NB4 (cell line): ENCODE data around the gene INCENP.

ENCODE experiments used
- DNase-seq: peaks from one replicate; pipeline ENCODE4 v3.0.0; 2010; ENCODE audit warnings: low read depth
- H3K4me3 ChIP-seq: one replicate; pipeline ENCODE4 v1.5.1; 2011; ENCODE audit warnings: mild to moderate bottlenecking, low read depth, low read length, moderate library complexity
- MAX ChIP-seq: IDR thresholded peaks from 2 replicates; pipeline ENCODE4 v1.6.1; 2011; ENCODE audit warnings: low read depth, low read length
- MYC ChIP-seq: IDR thresholded peaks from 2 replicates; pipeline ENCODE4 v1.6.1; 2011; ENCODE audit warnings: low read depth, low read length
- POLR2A ChIP-seq: IDR thresholded peaks from 2 replicates; pipeline ENCODE4 v1.6.1; 2011; ENCODE audit warnings: mild to moderate bottlenecking; ENCODE audit not compliant: insufficient read length; ENCODE audit errors: extremely low read depth
- TF ChIP-seq, protein P1 (sequence below): IDR thresholded peaks from one replicate; pipeline ENCODE4 v1.5.1; 2012; ENCODE audit warnings: low read depth, low read length

The INCENP gene

DNA sequence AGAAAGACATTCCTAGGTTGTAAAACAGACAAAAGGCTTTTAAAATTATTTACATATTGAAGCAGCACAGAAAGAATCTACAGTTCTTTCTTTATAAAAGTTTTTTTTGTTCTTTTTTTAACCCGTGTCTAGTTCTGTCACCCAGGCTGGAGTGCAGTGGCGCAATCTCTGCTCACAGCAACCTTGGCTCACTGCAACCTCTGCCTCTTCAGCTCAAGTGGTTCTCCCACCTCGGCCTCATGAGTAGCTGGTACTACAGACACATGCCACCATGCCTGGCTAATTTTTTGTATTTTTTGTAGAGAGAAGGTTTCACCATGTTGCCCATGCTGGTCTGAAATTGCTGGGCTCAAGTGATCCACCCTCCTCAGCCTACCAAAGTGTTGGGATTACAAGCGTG is 3.8 kb upstream of the INCENP start:
- no peak for DNase-seq
- TF ChIP-seq MAX (no peak), MYC (no peak), POLR2A (no peak)
- TF ChIP-seq, protein P1, sequence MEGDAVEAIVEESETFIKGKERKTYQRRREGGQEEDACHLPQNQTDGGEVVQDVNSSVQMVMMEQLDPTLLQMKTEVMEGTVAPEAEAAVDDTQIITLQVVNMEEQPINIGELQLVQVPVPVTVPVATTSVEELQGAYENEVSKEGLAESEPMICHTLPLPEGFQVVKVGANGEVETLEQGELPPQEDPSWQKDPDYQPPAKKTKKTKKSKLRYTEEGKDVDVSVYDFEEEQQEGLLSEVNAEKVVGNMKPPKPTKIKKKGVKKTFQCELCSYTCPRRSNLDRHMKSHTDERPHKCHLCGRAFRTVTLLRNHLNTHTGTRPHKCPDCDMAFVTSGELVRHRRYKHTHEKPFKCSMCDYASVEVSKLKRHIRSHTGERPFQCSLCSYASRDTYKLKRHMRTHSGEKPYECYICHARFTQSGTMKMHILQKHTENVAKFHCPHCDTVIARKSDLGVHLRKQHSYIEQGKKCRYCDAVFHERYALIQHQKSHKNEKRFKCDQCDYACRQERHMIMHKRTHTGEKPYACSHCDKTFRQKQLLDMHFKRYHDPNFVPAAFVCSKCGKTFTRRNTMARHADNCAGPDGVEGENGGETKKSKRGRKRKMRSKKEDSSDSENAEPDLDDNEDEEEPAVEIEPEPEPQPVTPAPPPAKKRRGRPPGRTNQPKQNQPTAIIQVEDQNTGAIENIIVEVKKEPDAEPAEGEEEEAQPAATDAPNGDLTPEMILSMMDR = no peak
- no peak overlapping the region for H3K4me3 ChIP-seq

DNA sequence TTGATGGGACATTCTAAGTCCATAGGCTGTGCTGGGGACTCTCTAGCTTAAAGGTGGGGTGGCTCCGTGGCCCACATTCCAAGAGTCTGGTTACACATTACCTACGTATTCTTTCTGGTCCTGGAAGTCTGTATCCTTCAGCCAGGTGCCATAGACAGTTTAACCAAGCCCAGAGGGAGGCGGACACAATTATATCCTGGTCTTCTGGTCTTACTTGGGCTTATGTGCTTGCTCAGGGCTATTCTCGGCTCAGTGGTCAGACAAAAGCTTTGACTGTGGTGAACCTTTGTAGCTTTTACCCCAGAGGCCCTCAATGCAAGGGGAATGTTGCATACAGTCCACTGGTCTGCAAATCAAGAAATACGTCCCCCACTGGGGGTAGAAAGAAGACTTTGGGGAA is 3.4 kb upstream of the INCENP start:
- no peak overlapping the region for H3K4me3 ChIP-seq
- TF ChIP-seq POLR2A = no peak
- no peak for TF ChIP-seq MYC
- TF ChIP-seq, protein P1 = no peak
- no peak for TF ChIP-seq MAX
- no peak for DNase-seq

- TF ChIP-seq, protein P1 = peak; percentile 24
- TF ChIP-seq MYC = no peak
- DNase-seq = peak; percentile 54
- H3K4me3 ChIP-seq = no peak overlapping the region
Observed at GRCh38 chr11:62122076-62122475, 1.7 kb upstream of the INCENP start.

GRCh38 chr11:62124186-62125113 is 639 bp downstream of the INCENP start:
- DNase-seq = peak; percentile 72
- peak overlapping the region; percentile 93 for H3K4me3 ChIP-seq
- TF ChIP-seq, protein P1 = no peak
- TF ChIP-seq MYC (peak; percentile 45; the same call in 1 of the 2 replicates), MAX (peak; percentile 40; the same call in 1 of the 2 replicates), POLR2A (no peak)

- H3K4me3 ChIP-seq = peak overlapping the region; percentile 93
- no peak for DNase-seq
- TF ChIP-seq POLR2A (no peak), MAX (no peak), MYC (no peak)
- TF ChIP-seq, protein P1 = no peak
Observed at GRCh38 chr11:62125316-62125715, 1.5 kb downstream of the INCENP start.
